K562 (cell line): Measurements from ENCODE around the gene CSNK1A1. TPM values are rescaled to one million over a fixed set of nuclear protein-coding genes. Genes with fewer than 3 reads are reported as not detected.
A peak's percentile ranks its signal among the peaks of the same experiment; 100 is the strongest.

Source experiments
- BRD9 ChIP-seq: fragments of 450-650 bp; IDR thresholded peaks from 2 replicates; pipeline ENCODE4 v1.6.1; 2018; ENCODE audit warnings: low read depth; ENCODE audit not compliant: partially characterized antibody
- C11orf30 ChIP-seq: fragments of 450-650 bp; IDR thresholded peaks from 2 replicates; pipeline ENCODE4 v1.6.1; 2016; ENCODE audit warnings: low read depth, mild to moderate bottlenecking
- CBX3 ChIP-seq, 2 experiments: IDR thresholded peaks; 1 replicate in 1 of 2; 2 replicates in 1 of 2; pipeline ENCODE4 v1.6.1; 2012; ENCODE audit warnings: inconsistent platforms in 2 of 2, low read length in 2 of 2, borderline replicate concordance in 1 of 2, control low read depth in 1 of 2
- CC2D1A ChIP-seq: fragments of 450-650 bp; IDR thresholded peaks from 2 replicates; pipeline ENCODE4 v1.6.1; 2017; ENCODE audit warnings: mild to moderate bottlenecking
- CREM ChIP-seq: IDR thresholded peaks from 2 replicates; pipeline ENCODE4 v1.6.1; 2014; ENCODE audit warnings: antibody characterized with exemption, low read depth
- L3MBTL2 ChIP-seq: fragments of 450-650 bp; IDR thresholded peaks from 2 replicates; pipeline ENCODE4 v1.6.1; 2016; ENCODE audit warnings: mild to moderate bottlenecking, moderate library complexity
- NEUROD1 ChIP-seq: fragments of 150-350 bp; IDR thresholded peaks from 2 replicates; pipeline ENCODE4 v1.6.1; 2014; ENCODE audit warnings: borderline replicate concordance, low read length, low read depth; ENCODE audit not compliant: partially characterized antibody
- RFX1 ChIP-seq: fragments of 450-650 bp; IDR thresholded peaks from 2 replicates; pipeline ENCODE4 v1.6.1; 2016; ENCODE audit warnings: mild to moderate bottlenecking, moderate library complexity
- SIN3A ChIP-seq, 2 experiments: fragments of 150-350 bp in 1 of 2; IDR thresholded peaks; 2 replicates each; pipeline ENCODE4 v1.6.1; 2011 to 2016; ENCODE audit warnings: borderline replicate concordance in 2 of 2, low read depth in 2 of 2, low read length in 2 of 2, mild to moderate bottlenecking in 2 of 2, moderate library complexity in 2 of 2; ENCODE audit not compliant: control insufficient read depth in 1 of 2
- SIX5 ChIP-seq, 2 experiments: IDR thresholded peaks; 2 replicates each; pipeline ENCODE4 v1.6.1; 2011; ENCODE audit warnings: low read length in 2 of 2, borderline replicate concordance in 1 of 2, low read depth in 1 of 2, mild to moderate bottlenecking in 1 of 2, moderate library complexity in 1 of 2; ENCODE audit not compliant: insufficient read depth in 1 of 2
- SOX6 ChIP-seq: fragments of 450-650 bp; IDR thresholded peaks from 2 replicates; pipeline ENCODE4 v1.6.1; 2014; ENCODE audit warnings: mild to moderate bottlenecking
- SRSF3 ChIP-seq: fragments of 200-400 bp; formaldehyde crosslinking; IDR thresholded peaks from 2 replicates; pipeline ENCODE4 v1.6.1; 2016; ENCODE audit warnings: mild to moderate bottlenecking, low read length, moderate library complexity; ENCODE audit not compliant: insufficient read depth
- STAT5A ChIP-seq: IDR thresholded peaks from 2 replicates; pipeline ENCODE4 v1.6.1; 2012; ENCODE audit warnings: low read length, inconsistent platforms, borderline replicate concordance
- polyA plus RNA-seq, 8 experiments: library from polyadenylated mRNA; depleted of rRNA in 4 of 8; stranded (reverse) in 5 of 8; unstranded in 3 of 8; fragments of >200 nt; fragmentation: Nextera tagmentation in 2 of 8; fragmentation: Illumina TruSeq in 1 of 8; extraction: Ambion mirVana in 2 of 8; extraction: Trizol in 1 of 8; gene quantifications; 2 replicates each; pipeline versions ENCODE4 v1.2.1 to v1.2.3, GENCODE V29; 2011 to 2014; ENCODE audit warnings: inconsistent platforms in 1 of 8, missing spikeins in 1 of 8
- total RNA-seq, 7 experiments: library from RNA; depleted of rRNA in 6 of 7; stranded (reverse); fragments of >200 nt in 6 of 7; fragmentation: Illumina TruSeq in 2 of 7; extraction: Trizol in 2 of 7; gene quantifications; 2 replicates each; pipeline versions ENCODE4 v1.2.1 to v1.2.3, GENCODE V29; 2011 to 2021; ENCODE audit warnings: low replicate concordance in 1 of 7
- TF ChIP-seq, protein P1 (sequence below): fragments of 450-650 bp; IDR thresholded peaks from 2 replicates; pipeline ENCODE4 v1.6.1; 2018; ENCODE audit not compliant: partially characterized antibody
- TF ChIP-seq, protein P2 (sequence below), 2 experiments: fragments of 450-650 bp; IDR thresholded peaks; 2 replicates each; pipeline ENCODE4 v1.6.1; 2018; ENCODE audit warnings: mild to moderate bottlenecking in 2 of 2, low read depth in 1 of 2; ENCODE audit not compliant: partially characterized antibody in 2 of 2
- TF ChIP-seq, protein P3 (sequence below): sonication (generic); formaldehyde crosslinking; IDR thresholded peaks from 2 replicates; pipeline ENCODE4 v1.8.1; 2023; ENCODE audit warnings: mild to moderate bottlenecking, missing genetic modification reagents

The CSNK1A1 gene
- total and polyA plus RNA-seq, 9 of the 15 experiments (the other 6 are each of a cell fraction or from before 2014, with no cell fraction given), result 49.1 to 196 (median 154) TPM

DNA sequence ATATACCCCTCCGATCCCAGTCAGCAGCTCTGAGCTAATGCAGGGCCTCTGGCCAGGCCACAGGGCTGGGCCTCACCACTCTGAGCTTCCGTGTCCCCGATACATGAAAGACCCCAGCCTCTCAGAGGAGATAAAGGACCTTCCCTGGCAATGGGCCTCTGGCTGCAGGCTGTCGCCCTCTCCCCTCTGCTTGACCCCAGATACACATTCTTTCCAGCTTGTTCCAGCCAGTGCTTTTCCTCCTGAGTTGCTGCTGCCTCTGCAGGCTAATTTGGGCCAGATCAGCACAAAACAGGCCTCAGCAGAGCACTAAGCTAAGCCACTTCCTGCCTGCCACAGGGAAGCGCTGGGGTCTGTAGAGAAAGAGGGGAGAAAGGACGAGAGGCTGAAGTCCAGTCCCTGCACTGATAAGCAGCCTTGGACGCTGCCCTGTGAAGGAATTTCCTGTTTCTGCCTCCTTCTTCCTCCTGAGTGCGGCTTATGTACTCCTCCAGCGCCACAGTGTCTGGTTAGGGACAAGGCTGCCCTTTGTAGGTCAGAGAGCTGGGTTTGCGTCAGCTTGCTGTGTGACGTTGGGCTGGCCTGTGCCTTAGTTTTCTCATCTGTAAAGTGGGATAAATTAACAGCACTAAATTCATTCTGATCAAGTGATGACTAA, 99.1 kb downstream of the CSNK1A1 start (continued):
- TF ChIP-seq SOX6 (peak; percentile 69; the same call in 1 of the 2 replicates), SRSF3 (no peak), C11orf30 (peak; percentile 98), STAT5A (no peak), CREM (peak; percentile 90), CC2D1A (peak; percentile 77), L3MBTL2 (peak; percentile 36), SIN3A (IDR thresholded peaks at IDR 0.05; ENCODE audit: borderline replicate concordance in 2 of 2, control insufficient read depth in 1 of 2, low read depth in 2 of 2, low read length in 2 of 2) (no peak), NEUROD1 (no peak), SIX5 (IDR thresholded peaks at IDR 0.05; ENCODE audit: borderline replicate concordance in 1 of 2, insufficient read depth in 1 of 2, low read depth in 1 of 2, low read length in 2 of 2) (no peak), CBX3 (IDR thresholded peaks at IDR 0.05; ENCODE audit: borderline replicate concordance in 1 of 2, low read length in 2 of 2) (peak in 1 of 2 experiments; percentile 96; a peak in 2 of 3 replicates), BRD9 (peak; percentile 94), RFX1 (no peak)
- TF ChIP-seq, protein P1, sequence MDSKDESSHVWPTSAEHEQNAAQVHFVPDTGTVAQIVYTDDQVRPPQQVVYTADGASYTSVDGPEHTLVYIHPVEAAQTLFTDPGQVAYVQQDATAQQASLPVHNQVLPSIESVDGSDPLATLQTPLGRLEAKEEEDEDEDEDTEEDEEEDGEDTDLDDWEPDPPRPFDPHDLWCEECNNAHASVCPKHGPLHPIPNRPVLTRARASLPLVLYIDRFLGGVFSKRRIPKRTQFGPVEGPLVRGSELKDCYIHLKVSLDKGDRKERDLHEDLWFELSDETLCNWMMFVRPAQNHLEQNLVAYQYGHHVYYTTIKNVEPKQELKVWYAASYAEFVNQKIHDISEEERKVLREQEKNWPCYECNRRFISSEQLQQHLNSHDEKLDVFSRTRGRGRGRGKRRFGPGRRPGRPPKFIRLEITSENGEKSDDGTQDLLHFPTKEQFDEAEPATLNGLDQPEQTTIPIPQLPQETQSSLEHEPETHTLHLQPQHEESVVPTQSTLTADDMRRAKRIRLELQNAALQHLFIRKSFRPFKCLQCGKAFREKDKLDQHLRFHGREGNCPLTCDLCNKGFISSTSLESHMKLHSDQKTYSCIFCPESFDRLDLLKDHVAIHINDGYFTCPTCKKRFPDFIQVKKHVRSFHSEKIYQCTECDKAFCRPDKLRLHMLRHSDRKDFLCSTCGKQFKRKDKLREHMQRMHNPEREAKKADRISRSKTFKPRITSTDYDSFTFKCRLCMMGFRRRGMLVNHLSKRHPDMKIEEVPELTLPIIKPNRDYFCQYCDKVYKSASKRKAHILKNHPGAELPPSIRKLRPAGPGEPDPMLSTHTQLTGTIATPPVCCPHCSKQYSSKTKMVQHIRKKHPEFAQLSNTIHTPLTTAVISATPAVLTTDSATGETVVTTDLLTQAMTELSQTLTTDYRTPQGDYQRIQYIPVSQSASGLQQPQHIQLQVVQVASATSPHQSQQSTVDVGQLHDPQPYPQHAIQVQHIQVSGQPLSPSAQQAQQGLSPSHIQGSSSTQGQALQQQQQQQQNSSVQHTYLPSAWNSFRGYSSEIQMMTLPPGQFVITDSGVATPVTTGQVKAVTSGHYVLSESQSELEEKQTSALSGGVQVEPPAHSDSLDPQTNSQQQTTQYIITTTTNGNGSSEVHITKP, result peak; percentile 55
- TF ChIP-seq, protein P2, sequence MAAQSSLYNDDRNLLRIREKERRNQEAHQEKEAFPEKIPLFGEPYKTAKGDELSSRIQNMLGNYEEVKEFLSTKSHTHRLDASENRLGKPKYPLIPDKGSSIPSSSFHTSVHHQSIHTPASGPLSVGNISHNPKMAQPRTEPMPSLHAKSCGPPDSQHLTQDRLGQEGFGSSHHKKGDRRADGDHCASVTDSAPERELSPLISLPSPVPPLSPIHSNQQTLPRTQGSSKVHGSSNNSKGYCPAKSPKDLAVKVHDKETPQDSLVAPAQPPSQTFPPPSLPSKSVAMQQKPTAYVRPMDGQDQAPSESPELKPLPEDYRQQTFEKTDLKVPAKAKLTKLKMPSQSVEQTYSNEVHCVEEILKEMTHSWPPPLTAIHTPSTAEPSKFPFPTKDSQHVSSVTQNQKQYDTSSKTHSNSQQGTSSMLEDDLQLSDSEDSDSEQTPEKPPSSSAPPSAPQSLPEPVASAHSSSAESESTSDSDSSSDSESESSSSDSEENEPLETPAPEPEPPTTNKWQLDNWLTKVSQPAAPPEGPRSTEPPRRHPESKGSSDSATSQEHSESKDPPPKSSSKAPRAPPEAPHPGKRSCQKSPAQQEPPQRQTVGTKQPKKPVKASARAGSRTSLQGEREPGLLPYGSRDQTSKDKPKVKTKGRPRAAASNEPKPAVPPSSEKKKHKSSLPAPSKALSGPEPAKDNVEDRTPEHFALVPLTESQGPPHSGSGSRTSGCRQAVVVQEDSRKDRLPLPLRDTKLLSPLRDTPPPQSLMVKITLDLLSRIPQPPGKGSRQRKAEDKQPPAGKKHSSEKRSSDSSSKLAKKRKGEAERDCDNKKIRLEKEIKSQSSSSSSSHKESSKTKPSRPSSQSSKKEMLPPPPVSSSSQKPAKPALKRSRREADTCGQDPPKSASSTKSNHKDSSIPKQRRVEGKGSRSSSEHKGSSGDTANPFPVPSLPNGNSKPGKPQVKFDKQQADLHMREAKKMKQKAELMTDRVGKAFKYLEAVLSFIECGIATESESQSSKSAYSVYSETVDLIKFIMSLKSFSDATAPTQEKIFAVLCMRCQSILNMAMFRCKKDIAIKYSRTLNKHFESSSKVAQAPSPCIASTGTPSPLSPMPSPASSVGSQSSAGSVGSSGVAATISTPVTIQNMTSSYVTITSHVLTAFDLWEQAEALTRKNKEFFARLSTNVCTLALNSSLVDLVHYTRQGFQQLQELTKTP (IDR thresholded peaks at IDR 0.05; ENCODE audit: low read depth in 1 of 2, partially characterized antibody in 2 of 2), result peak in 1 of 2 experiments; percentile 68
- TF ChIP-seq, protein P3, sequence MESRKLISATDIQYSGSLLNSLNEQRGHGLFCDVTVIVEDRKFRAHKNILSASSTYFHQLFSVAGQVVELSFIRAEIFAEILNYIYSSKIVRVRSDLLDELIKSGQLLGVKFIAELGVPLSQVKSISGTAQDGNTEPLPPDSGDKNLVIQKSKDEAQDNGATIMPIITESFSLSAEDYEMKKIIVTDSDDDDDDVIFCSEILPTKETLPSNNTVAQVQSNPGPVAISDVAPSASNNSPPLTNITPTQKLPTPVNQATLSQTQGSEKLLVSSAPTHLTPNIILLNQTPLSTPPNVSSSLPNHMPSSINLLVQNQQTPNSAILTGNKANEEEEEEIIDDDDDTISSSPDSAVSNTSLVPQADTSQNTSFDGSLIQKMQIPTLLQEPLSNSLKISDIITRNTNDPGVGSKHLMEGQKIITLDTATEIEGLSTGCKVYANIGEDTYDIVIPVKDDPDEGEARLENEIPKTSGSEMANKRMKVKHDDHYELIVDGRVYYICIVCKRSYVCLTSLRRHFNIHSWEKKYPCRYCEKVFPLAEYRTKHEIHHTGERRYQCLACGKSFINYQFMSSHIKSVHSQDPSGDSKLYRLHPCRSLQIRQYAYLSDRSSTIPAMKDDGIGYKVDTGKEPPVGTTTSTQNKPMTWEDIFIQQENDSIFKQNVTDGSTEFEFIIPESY (CRISPR knock-in tag), result peak; percentile 70; the same call in 1 of the 2 replicates
